ENCODE data around the gene CCDC38. TPM values are rescaled to one million over a fixed set of nuclear protein-coding genes. Genes with fewer than 3 reads are reported as not detected.

Gene CCDC38
- total RNA-seq, 2 donors from 2014 or later = 0.14 to 0.34 TPM

DNA sequence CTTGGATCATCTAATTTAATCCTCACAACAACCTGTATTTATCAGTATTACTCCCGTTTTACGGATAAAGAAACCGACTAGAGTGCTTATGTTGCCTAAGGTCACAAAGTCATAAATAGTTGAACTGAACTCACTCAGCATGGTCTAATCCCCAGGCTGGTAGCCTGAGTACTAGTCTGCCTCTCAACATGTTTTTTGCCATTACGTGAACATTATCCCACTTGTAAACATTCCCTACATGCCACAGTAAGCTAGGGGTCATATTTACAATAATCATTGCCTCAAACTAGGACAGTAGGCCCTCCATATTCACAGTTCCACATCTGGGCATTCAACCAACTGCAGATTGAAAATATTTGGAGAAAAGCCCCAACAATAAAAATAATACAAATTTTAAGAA lies 71.5 kb downstream of the CCDC38 start:
- Histone ChIP-seq H3K4me1 (replicated peaks) (no peaks in the 10 kb centered on the region), H3K36me3 (no peaks in the 10 kb centered on the region), H3K27me3 (replicated peaks; ENCODE audit: insufficient read depth) (no peaks in the 10 kb centered on the region), H3K27ac (no peak overlapping the region), H3K4me3 (no peak overlapping the region), H3K9me3 (no peaks in the 10 kb centered on the region)
- intact Hi-C loops (cut with DNase I) = no loop called here
- no peak for DNase-seq (ENCODE audit: low spot score)
- 89% methylated on average over 4 of the region's 4 CpGs for WGBS
- TF ChIP-seq, protein P1, sequence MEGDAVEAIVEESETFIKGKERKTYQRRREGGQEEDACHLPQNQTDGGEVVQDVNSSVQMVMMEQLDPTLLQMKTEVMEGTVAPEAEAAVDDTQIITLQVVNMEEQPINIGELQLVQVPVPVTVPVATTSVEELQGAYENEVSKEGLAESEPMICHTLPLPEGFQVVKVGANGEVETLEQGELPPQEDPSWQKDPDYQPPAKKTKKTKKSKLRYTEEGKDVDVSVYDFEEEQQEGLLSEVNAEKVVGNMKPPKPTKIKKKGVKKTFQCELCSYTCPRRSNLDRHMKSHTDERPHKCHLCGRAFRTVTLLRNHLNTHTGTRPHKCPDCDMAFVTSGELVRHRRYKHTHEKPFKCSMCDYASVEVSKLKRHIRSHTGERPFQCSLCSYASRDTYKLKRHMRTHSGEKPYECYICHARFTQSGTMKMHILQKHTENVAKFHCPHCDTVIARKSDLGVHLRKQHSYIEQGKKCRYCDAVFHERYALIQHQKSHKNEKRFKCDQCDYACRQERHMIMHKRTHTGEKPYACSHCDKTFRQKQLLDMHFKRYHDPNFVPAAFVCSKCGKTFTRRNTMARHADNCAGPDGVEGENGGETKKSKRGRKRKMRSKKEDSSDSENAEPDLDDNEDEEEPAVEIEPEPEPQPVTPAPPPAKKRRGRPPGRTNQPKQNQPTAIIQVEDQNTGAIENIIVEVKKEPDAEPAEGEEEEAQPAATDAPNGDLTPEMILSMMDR (IDR thresholded peaks at IDR 0.05) = no peak
- TF ChIP-seq POLR2AphosphoS5 (IDR thresholded peaks at IDR 0.05) (no peak), POLR2A (IDR thresholded peaks at IDR 0.05) (no peak)

DNA sequence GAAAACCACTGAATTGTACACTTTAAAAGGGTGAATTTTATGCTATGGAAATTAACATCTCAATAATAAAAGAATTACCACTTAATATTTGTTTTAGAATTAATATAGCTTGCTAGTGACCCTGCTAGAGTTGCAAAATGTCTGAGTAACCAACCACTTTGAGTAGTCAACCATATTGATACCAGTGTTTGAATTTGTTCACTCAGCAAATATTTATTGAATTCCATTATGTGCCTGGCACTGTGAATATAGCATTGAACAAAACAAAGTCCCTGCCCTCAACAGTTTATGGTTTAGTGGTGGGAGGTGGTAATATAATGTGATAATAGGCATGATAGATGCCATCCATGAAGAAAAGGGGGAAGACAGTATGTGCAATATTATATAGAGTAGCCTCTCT lies 79.1 kb downstream of the CCDC38 start:
- Histone ChIP-seq H3K27me3 (replicated peaks; ENCODE audit: insufficient read depth) (no peaks in the 10 kb centered on the region), H3K4me3 (no peak overlapping the region), H3K9me3 (no peaks in the 10 kb centered on the region), H3K27ac (no peak overlapping the region), H3K4me1 (replicated peaks) (peaks cover 4% of the 10 kb centered on the region), H3K36me3 (peaks cover 0 to 4% of the 10 kb centered on the region in 2 donors)
- TF ChIP-seq, protein P1 (IDR thresholded peaks at IDR 0.05) = no peak
- no peak for TF ChIP-seq POLR2A (IDR thresholded peaks at IDR 0.05)
- TF ChIP-seq POLR2AphosphoS5 (IDR thresholded peaks at IDR 0.05) = no peak
- DNase-seq (ENCODE audit: low spot score) = no peak
- intact Hi-C loops (cut with DNase I) = no loop called here

DNA sequence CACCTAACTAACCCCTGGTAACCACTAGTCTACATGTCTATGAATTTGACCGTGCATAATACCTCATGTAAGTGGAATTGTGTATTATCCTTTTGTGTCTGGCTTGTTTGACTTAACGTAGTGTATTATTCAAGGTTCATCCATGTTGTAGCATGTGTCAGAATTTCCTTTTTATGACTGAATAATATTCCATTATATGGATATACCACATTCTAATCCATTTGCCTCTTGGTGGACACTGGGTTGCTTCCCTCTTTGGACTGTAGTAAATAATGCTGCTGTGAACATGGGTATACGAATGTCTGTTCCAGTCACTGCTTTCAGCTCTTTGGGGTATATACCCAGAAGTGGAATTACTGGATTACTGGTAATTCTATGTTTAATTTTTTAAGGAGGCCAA lies 80.4 kb downstream of the CCDC38 start:
- Histone ChIP-seq H3K9me3 (no peaks in the 10 kb centered on the region), H3K27ac (no peak overlapping the region), H3K4me1 (replicated peaks) (peaks cover 4% of the 10 kb centered on the region), H3K4me3 (no peak overlapping the region), H3K36me3 (peaks cover 0 to 4% of the 10 kb centered on the region in 2 donors), H3K27me3 (replicated peaks; ENCODE audit: insufficient read depth) (no peaks in the 10 kb centered on the region)
- intact Hi-C loops (cut with DNase I) = no loop called here
- DNase-seq (ENCODE audit: low spot score) = no peak
- WGBS = 95% methylated on average over 3 of the region's 3 CpGs
- no peak for TF ChIP-seq POLR2AphosphoS5 (IDR thresholded peaks at IDR 0.05)

DNA sequence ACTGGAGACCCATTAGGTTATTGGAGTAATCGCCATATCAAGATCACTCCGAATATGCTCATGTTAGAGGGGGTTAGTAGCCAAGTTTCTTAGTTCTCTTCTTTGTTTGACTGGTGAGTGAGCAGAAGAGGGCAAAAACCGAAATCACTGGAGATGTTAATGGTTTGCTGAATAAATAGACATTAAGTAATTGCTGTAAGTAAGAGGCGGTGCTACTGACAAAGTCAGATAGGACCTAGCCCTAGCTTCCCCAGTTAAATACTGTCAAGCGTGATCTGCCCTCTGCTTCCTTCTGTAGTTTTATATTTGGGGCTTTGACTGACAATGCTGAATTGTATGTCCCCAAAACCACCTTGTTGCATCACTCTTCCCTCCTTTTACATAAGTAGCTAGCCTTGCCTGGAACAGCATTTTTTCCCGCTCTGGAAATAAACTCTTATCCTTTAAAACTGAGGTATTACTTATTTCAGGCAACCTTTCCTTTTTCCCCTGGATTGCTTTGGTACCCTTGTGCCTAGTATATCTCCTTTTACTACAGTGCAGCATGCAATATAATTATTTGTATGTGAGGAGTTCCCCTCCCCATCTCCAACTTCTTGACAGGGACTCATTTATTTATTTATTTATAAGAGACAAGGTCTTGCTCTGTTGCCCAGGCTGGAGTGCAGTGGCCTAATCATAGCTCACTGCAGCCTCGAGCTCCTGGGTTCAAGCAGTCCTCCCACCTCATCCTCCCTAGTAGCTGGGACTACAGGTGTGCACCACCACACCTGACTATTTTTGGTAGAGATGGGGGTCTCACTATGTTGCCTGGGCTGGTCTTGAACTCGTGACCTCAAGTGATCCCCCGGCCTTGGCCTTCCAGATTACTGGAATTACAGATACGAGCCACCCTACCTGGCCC lies 82.2 kb downstream of the CCDC38 start:
- TF ChIP-seq, protein P1 (IDR thresholded peaks at IDR 0.05) = no peak
- TF ChIP-seq POLR2A (IDR thresholded peaks at IDR 0.05) = no peak
- Histone ChIP-seq H3K36me3 (peaks cover 0 to 4% of the 10 kb centered on the region in 2 donors), H3K27ac (no peak overlapping the region), H3K4me1 (replicated peaks) (peaks cover 4% of the 10 kb centered on the region), H3K9me3 (no peaks in the 10 kb centered on the region), H3K4me3 (peak overlapping the region in 1 of 2 donors; percentile 65), H3K27me3 (replicated peaks; ENCODE audit: insufficient read depth) (no peaks in the 10 kb centered on the region)
- intact Hi-C loops (cut with DNase I) = no loop called here
- 61% methylated on average over 10 of the region's 10 CpGs for WGBS
- no peak for DNase-seq (ENCODE audit: low spot score)

DNA sequence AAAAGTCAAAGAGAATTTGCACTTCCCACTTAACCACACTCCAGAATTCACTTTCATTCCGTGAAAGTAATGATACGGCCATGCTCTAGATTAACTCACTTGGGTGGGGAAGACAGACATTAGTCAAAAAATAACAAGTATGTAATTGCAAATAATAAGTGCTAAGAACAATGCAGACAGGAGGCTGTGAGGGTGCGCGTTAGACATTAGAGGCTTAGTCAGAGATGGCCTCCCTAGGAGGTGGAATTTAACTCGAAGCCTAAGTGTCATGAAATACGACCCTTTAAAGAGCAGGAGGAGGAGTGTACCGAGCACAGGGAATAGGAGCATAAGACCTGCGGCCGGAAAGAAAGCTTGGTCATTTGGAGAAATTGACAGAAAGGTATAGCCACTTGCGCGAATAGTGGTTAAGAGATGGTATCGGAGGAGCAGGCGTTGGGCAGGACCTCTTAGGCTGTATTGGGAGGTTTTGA lies 83.0 kb downstream of the CCDC38 start:
- intact Hi-C loops (cut with DNase I) = no loop called here
- TF ChIP-seq POLR2A (IDR thresholded peaks at IDR 0.05) = no peak
- TF ChIP-seq, protein P1 (IDR thresholded peaks at IDR 0.05) = no peak
- TF ChIP-seq POLR2AphosphoS5 (IDR thresholded peaks at IDR 0.05) = no peak
- Histone ChIP-seq H3K27ac (peak overlapping the region; percentile 68 to 79), H3K36me3 (peaks cover 0 to 4% of the 10 kb centered on the region in 2 donors), H3K4me3 (peak overlapping the region; percentile 65 to 73), H3K9me3 (no peaks in the 10 kb centered on the region), H3K4me1 (replicated peaks) (peaks cover 4% of the 10 kb centered on the region), H3K27me3 (replicated peaks; ENCODE audit: insufficient read depth) (no peaks in the 10 kb centered on the region)
- WGBS = 2% methylated on average over 13 of the region's 13 CpGs
- no peak for DNase-seq (ENCODE audit: low spot score)

Data from prostate gland (tissue), 2 donors.